Bronchial epithelial cell (primary cell): Measurements from ENCODE around the gene UBE2I. TPM values are rescaled to one million over a fixed set of nuclear protein-coding genes. Genes with fewer than 3 reads are reported as not detected.

Experiments
- DNase-seq: peaks from one replicate; pipeline ENCODE4 v3.0.0-alpha.2; 2010; ENCODE audit warnings: low read depth
- FAIRE-seq: peaks from 2 replicates; lab custom pipeline; 2011; peaks lifted over from hg19 to GRCh38; lab: Jason Lieb, UNC
- H3K27me3 ChIP-seq: 2 replicates; pipeline ENCODE4 v1.5.1; 2011; ENCODE audit warnings: low read length; ENCODE audit not compliant: control insufficient read depth, insufficient read depth
- H3K36me3 ChIP-seq: 2 replicates; pipeline ENCODE4 v1.5.1; 2011; ENCODE audit warnings: low read length; ENCODE audit not compliant: control insufficient read depth, insufficient read depth
- H3K4me3 ChIP-seq: 2 replicates; pipeline ENCODE4 v1.5.1; 2011; ENCODE audit warnings: mild to moderate bottlenecking, low read depth, low read length, control low read depth
- total RNA-seq: library from RNA; depleted of rRNA; stranded (reverse); fragments of >200 nt; gene quantifications from 2 replicates; pipeline ENCODE4 v1.2.1, GENCODE V29; 2014
- TF ChIP-seq, protein P1 (sequence below): IDR thresholded peaks from 2 replicates; pipeline ENCODE4 v1.5.1; 2011; ENCODE audit warnings: mild to moderate bottlenecking, moderate library complexity, low read length, control low read depth, inconsistent platforms; ENCODE audit not compliant: insufficient read depth, severe bottlenecking

Gene UBE2I
- total RNA-seq, 1 donor from 2014 or later, result 49.8 TPM

DNA sequence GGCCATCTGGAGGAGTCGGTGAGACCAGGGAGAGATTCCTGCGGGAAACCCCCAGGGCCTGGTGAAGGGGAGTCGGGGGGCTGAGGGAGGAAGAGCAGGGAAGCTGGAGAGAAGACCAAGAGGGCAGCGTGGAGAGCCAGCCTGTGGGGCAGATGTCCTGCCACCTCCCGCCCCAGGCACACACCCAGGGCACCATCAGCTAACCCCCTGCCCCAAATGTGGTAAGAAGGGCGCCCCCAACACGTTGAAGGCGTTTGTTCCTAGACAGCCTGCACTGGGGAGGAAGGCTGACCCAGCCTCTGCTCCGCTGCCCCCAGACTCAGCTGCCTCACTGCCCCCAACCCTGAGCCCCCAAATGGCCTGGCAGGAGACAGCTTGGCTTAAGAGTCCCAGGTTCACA lies 25.3 kb downstream of the UBE2I start:
- no peak overlapping the region for H3K4me3 ChIP-seq
- H3K27me3 ChIP-seq, result peaks cover 36% of the 10 kb centered on the region
- DNase-seq (no peak), FAIRE-seq (no peak)
- TF ChIP-seq, protein P1, sequence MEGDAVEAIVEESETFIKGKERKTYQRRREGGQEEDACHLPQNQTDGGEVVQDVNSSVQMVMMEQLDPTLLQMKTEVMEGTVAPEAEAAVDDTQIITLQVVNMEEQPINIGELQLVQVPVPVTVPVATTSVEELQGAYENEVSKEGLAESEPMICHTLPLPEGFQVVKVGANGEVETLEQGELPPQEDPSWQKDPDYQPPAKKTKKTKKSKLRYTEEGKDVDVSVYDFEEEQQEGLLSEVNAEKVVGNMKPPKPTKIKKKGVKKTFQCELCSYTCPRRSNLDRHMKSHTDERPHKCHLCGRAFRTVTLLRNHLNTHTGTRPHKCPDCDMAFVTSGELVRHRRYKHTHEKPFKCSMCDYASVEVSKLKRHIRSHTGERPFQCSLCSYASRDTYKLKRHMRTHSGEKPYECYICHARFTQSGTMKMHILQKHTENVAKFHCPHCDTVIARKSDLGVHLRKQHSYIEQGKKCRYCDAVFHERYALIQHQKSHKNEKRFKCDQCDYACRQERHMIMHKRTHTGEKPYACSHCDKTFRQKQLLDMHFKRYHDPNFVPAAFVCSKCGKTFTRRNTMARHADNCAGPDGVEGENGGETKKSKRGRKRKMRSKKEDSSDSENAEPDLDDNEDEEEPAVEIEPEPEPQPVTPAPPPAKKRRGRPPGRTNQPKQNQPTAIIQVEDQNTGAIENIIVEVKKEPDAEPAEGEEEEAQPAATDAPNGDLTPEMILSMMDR, result no peak
- H3K36me3 ChIP-seq, result no peaks in the 10 kb centered on the region

- FAIRE-seq, result no peak
- no peaks in the 10 kb centered on the region for H3K36me3 ChIP-seq
- TF ChIP-seq, protein P1, result no peak
- no peak overlapping the region for H3K4me3 ChIP-seq
- DNase-seq, result no peak
- H3K27me3 ChIP-seq, result peaks cover 36% of the 10 kb centered on the region
These were observed 26.0 kb downstream of the UBE2I start for GRCh38 chr16:1335211-1335971.

- H3K4me3 ChIP-seq, result no peak overlapping the region
- DNase-seq (no peak), FAIRE-seq (no peak)
- peaks cover 36% of the 10 kb centered on the region for H3K27me3 ChIP-seq
- TF ChIP-seq, protein P1, result no peak
- no peaks in the 10 kb centered on the region for H3K36me3 ChIP-seq
These were observed 26.6 kb downstream of the UBE2I start for GRCh38 chr16:1335996-1336395.

GRCh38 chr16:1336619-1337018 lies 27.2 kb downstream of the UBE2I start:
- TF ChIP-seq, protein P1, result no peak
- H3K27me3 ChIP-seq, result peaks cover 36% of the 10 kb centered on the region
- no peaks in the 10 kb centered on the region for H3K36me3 ChIP-seq
- no peak overlapping the region for H3K4me3 ChIP-seq
- FAIRE-seq, result no peak
- DNase-seq, result no peak

DNA sequence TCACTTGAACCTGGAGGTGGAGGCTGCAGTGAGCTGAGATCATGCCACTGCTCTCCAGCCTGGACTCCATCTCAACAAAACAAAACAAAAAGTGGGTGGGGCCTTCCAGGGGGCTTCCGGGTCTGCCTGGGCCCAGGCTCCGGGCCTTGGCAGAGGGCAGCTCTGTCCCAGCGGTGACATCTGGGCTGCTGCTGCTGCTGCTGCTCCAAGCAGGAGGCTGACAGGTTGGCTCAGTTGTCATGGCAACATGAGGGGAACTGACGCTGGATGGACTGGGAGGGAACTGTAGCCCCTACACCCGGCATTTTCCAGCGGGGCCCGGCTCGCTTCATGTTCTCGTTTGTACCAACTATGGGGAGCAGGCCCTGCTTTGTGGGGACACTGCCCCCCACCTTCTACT lies 28.1 kb downstream of the UBE2I start:
- DNase-seq (no peak), FAIRE-seq (no peak)
- TF ChIP-seq, protein P1, result no peak
- Histone ChIP-seq H3K36me3 (no peaks in the 10 kb centered on the region), H3K27me3 (peaks cover 31% of the 10 kb centered on the region), H3K4me3 (no peak overlapping the region)
